ENCODE measurements around the gene HOXA9. TPM values are rescaled to one million over a fixed set of nuclear protein-coding genes. Genes with fewer than 3 reads are reported as not detected.

The HOXA9 gene
- total and polyA plus RNA-seq, 5 donors from 2014 or later = 0.20 to 1.1 TPM; not detected in 3

DNA sequence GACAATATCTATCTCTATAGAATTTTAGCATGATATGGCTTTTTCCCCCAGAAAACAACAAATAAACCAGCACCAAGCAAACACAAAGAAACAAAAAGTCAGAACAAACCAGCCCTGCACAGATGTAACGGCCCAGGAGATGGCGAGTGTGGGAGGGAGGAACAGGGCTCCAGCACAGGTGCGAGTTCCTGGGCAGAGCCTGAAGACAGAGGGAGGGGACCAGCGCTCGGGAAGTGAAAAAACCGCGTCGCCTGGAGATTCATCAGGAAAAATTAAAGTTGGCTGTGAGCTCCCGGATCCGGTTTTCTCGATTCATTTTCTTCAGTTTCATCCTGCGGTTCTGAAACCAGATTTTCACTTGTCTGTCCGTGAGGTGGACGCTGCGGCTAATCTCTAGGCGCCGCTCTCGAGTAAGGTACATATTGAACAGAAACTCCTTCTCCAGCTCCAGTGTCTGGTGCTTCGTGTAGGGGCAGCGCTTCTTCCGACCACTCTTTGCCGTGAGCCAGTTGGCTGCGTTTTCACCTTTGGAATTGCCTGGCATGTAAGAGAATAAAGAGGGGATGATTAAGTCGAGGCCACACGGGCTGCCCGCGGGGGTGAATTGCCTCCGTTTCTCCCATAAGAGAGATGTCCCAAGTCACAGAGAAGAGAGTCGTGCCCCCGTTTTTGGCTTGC lies 6.4 kb upstream of the HOXA9 start:
- no peaks in the 10 kb centered on the region for H3K36me3 ChIP-seq (ENCODE audit: control insufficient read depth, insufficient read depth, low read length)
- H3K4me1 ChIP-seq (ENCODE audit: control insufficient read depth, insufficient read depth, low read length, poor library complexity, severe bottlenecking) = peaks cover 48% of the 10 kb centered on the region
- Mint-ChIP-seq H3K4me3 (peak overlapping the region; percentile 67 to 82 (median 76)), H3K4me1 (peaks cover 10 to 46% (median 13%) of the 10 kb centered on the region in 4 donors), H3K27me3 (peaks cover 76% of the 10 kb centered on the region), H3K27ac (peak overlapping the region in 1 of 3 donors; percentile 79), H3K36me3 (no peaks in the 10 kb centered on the region), H3K9me3 (peaks cover 0 to 11% (median 0%) of the 10 kb centered on the region in 7 donors)
- H3K9me3 ChIP-seq (ENCODE audit: control insufficient read depth in 2 of 2, low read length in 2 of 2) = no peaks in the 10 kb centered on the region
- H3K27me3 ChIP-seq (ENCODE audit: control insufficient read depth, insufficient read depth, low read length) = peaks cover 50% of the 10 kb centered on the region
- H3K27ac ChIP-seq (ENCODE audit: insufficient read depth, low read length, poor library complexity, severe bottlenecking) = no peak overlapping the region
- H3K4me3 ChIP-seq (ENCODE audit: low read depth, low read length) = no peak overlapping the region
- DNase-seq = no peak
- ATAC-seq (ENCODE audit: low read depth in 2 of 2) = no peak

GRCh38 chr7:27171325-27171636 lies 5.9 kb upstream of the HOXA9 start:
- Mint-ChIP-seq H3K4me3 (peak overlapping the region; percentile 43 to 74 (median 59)), H3K27ac (no peak overlapping the region), H3K4me1 (peaks cover 10 to 49% (median 13%) of the 10 kb centered on the region in 4 donors), H3K27me3 (peaks cover 81% of the 10 kb centered on the region), H3K9me3 (peaks cover 0 to 11% (median 0%) of the 10 kb centered on the region in 7 donors), H3K36me3 (no peaks in the 10 kb centered on the region)
- H3K9me3 ChIP-seq (ENCODE audit: control insufficient read depth in 2 of 2, low read length in 2 of 2) = no peaks in the 10 kb centered on the region
- peaks cover 52% of the 10 kb centered on the region for H3K4me1 ChIP-seq (ENCODE audit: control insufficient read depth, insufficient read depth, low read length, poor library complexity, severe bottlenecking)
- H3K36me3 ChIP-seq (ENCODE audit: control insufficient read depth, insufficient read depth, low read length) = no peaks in the 10 kb centered on the region
- ATAC-seq (ENCODE audit: low read depth in 2 of 2) = no peak
- no peak overlapping the region for H3K4me3 ChIP-seq (ENCODE audit: low read depth, low read length)
- H3K27me3 ChIP-seq (ENCODE audit: control insufficient read depth, insufficient read depth, low read length) = peaks cover 50% of the 10 kb centered on the region
- H3K27ac ChIP-seq (ENCODE audit: insufficient read depth, low read length, poor library complexity, severe bottlenecking) = no peak overlapping the region
- no peak for DNase-seq

DNA sequence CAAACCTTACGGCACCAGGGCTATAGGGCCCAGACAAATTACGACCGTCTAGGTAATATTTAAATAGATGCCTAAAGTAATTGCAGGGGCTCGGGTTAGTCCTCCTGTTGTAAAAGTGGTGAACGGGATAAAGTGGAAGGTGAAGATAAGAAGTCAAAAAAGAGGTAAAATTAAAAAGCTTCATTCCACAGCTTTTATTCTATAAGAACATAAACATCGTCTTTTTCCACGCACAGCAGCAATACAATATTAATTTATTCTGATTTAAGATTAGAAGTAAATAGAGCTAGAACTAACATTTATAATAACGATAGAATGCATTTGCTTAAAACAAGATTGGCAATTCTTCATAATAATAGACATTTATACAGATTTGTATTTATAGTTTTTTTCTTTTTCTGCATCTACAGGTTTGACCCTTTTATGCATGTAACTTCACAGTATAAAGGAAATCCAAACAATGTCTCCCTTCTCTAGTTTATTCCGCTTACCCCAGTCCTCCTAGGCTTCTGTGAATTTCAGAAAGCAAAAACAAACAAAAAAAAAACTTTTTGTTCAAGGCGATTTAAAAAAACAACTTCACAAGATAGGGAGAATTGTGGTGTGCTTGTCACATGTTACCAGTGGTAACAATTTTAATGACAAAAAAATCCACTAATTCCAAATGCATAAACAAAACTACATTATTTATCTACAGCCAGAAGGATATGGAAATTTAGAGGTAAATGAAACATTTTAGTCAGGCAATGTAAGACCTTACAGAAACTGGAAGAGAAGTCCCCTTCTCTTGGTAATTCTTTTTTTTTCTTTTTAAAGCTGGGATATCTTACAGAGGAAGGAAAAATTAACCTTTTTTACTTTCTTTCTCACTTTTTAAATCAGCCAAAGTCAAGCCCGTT lies 5.3 kb upstream of the HOXA9 start:
- peaks cover 10 to 52% (median 16%) of the 10 kb centered on the region in 4 donors for H3K4me1 Mint-ChIP-seq

DNA sequence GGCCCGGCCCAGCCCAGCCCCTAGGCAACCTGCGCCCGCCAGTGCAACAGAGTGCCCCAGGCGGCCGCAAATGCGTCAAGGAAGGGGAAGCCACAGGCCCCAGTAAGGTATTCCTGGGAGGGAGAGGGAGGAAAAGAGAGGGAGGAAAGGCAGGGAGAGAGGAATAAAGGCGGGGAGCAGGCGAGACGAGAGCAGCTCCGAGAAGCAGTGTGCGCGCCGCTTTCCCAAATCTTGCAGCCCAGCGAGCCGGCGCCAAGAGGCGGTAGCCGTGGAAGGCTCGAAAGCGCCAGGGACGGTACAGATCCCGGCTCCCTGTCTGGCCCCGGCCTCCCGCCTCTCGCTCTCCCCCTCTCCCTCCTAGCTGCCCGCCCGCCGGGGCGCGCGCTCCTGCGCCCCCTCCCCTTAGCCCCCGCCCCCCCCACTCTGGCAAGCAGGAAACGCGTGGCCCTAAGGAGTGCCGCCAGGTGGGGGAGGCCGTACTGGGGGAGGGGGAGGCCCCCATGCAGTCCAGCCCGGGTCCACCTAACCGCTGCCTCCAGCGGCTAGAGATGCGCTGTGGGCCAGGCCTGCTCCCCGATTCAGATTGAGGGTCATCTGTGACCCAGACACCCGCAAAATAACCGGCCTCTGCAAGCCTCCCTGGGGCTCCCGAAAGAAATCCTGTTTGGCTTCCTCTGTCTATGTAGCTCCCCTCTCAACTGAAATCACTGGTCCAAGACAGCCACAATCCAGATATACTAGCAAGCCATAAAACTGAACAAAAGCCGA lies 4.5 kb upstream of the HOXA9 start:
- H3K27me3 ChIP-seq (ENCODE audit: control insufficient read depth, insufficient read depth, low read length) = peaks cover 46% of the 10 kb centered on the region
- ATAC-seq (ENCODE audit: low read depth in 2 of 2) (no peak), DNase-seq (no peak)
- peak overlapping the region in 1 of 3 donors; percentile 87 for H3K27ac Mint-ChIP-seq
- no peak overlapping the region for H3K27ac ChIP-seq (ENCODE audit: insufficient read depth, low read length, poor library complexity, severe bottlenecking)
- H3K4me3 Mint-ChIP-seq = peak overlapping the region in 3 of 4 donors; percentile 26 to 79 (median 33)
- no peaks in the 10 kb centered on the region for H3K36me3 Mint-ChIP-seq
- no peak overlapping the region for H3K4me3 ChIP-seq (ENCODE audit: low read depth, low read length)
- H3K4me1 Mint-ChIP-seq = peaks cover 10 to 55% (median 18%) of the 10 kb centered on the region in 4 donors
- peaks cover 81% of the 10 kb centered on the region for H3K27me3 Mint-ChIP-seq
- peaks cover 0 to 15% (median 0%) of the 10 kb centered on the region in 7 donors for H3K9me3 Mint-ChIP-seq
- H3K4me1 ChIP-seq (ENCODE audit: control insufficient read depth, insufficient read depth, low read length, poor library complexity, severe bottlenecking) = peaks cover 67% of the 10 kb centered on the region
- no peaks in the 10 kb centered on the region for H3K36me3 ChIP-seq (ENCODE audit: control insufficient read depth, insufficient read depth, low read length)
- no peaks in the 10 kb centered on the region for H3K9me3 ChIP-seq (ENCODE audit: control insufficient read depth in 2 of 2, low read length in 2 of 2)

More for the DNA sequence above, 5.3 kb upstream of the HOXA9 start:
- Mint-ChIP-seq H3K27me3 (peaks cover 81% of the 10 kb centered on the region), H3K4me3 (peak overlapping the region in 3 of 4 donors; percentile 67 to 79 (median 74)), H3K36me3 (no peaks in the 10 kb centered on the region), H3K9me3 (peaks cover 0 to 14% (median 0%) of the 10 kb centered on the region in 7 donors), H3K27ac (peak overlapping the region in 1 of 3 donors; percentile 87)
- Histone ChIP-seq H3K9me3 (ENCODE audit: control insufficient read depth in 2 of 2, low read length in 2 of 2) (no peaks in the 10 kb centered on the region), H3K27me3 (ENCODE audit: control insufficient read depth, insufficient read depth, low read length) (peaks cover 51% of the 10 kb centered on the region), H3K27ac (ENCODE audit: insufficient read depth, low read length, poor library complexity, severe bottlenecking) (no peak overlapping the region), H3K4me1 (ENCODE audit: control insufficient read depth, insufficient read depth, low read length, poor library complexity, severe bottlenecking) (peaks cover 58% of the 10 kb centered on the region), H3K36me3 (ENCODE audit: control insufficient read depth, insufficient read depth, low read length) (no peaks in the 10 kb centered on the region), H3K4me3 (ENCODE audit: low read depth, low read length) (no peak overlapping the region)
- DNase-seq (no peak), ATAC-seq (ENCODE audit: low read depth in 2 of 2) (no peak)

DNA sequence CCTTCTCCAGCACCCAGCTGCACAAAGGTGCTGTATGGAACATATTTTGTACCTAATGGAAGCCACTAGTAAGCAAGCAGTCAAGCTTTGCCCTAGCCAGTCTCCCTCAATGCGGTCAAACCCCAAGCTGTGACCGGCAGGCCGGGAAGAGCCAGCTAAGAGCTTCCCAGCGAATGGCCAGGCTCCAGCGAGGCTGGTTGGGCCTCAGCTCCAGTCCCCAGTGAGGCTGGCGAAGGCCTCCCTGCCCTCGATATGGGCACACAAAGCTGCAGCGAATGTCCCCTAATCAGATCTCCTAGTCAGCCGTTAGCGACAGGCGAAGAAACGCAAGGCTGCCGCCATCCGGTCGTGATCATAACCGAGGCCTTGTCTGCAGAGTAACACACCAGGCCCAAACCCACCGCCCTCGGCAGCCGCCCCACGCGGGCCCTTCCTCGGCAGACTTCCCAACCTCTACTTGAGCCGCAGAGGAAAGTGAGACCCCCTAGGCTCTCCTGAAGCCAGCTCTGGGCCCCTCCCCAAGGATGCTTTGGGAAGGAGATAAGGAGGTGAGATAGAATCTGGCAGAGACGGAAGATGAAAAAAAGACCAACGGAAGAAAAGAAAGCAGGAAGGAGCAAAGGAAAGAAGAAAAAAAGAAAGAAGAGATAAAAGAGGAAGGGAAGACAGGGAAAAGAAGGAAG lies 3.1 kb upstream of the HOXA9 start:
- peaks cover 10 to 58% (median 18%) of the 10 kb centered on the region in 4 donors for H3K4me1 Mint-ChIP-seq
- no peaks in the 10 kb centered on the region for H3K36me3 Mint-ChIP-seq
- H3K27me3 Mint-ChIP-seq = peaks cover 86% of the 10 kb centered on the region
- Histone ChIP-seq H3K36me3 (ENCODE audit: control insufficient read depth, insufficient read depth, low read length) (no peaks in the 10 kb centered on the region), H3K27me3 (ENCODE audit: control insufficient read depth, insufficient read depth, low read length) (peaks cover 50% of the 10 kb centered on the region), H3K4me1 (ENCODE audit: control insufficient read depth, insufficient read depth, low read length, poor library complexity, severe bottlenecking) (peaks cover 62% of the 10 kb centered on the region), H3K9me3 (ENCODE audit: control insufficient read depth in 2 of 2, low read length in 2 of 2) (no peaks in the 10 kb centered on the region), H3K27ac (ENCODE audit: insufficient read depth, low read length, poor library complexity, severe bottlenecking) (no peak overlapping the region), H3K4me3 (ENCODE audit: low read depth, low read length) (no peak overlapping the region)
- no peak for ATAC-seq (ENCODE audit: low read depth in 2 of 2)
- H3K27ac Mint-ChIP-seq = no peak overlapping the region
- H3K9me3 Mint-ChIP-seq = peaks cover 0 to 15% (median 0%) of the 10 kb centered on the region in 7 donors
- DNase-seq = peak in 1 of 3 donors; percentile 41
- H3K4me3 Mint-ChIP-seq = peak overlapping the region; percentile 8 to 81 (median 56)

GRCh38 chr7:27167916-27168264 lies 2.6 kb upstream of the HOXA9 start:
- DNase-seq = no peak

More at GRCh38 chr7:27167916-27168264, 2.6 kb upstream of the HOXA9 start:
- peak overlapping the region; percentile 8 to 37 (median 22) for H3K4me3 Mint-ChIP-seq
- Histone ChIP-seq H3K9me3 (ENCODE audit: control insufficient read depth in 2 of 2, low read length in 2 of 2) (no peaks in the 10 kb centered on the region), H3K4me1 (ENCODE audit: control insufficient read depth, insufficient read depth, low read length, poor library complexity, severe bottlenecking) (peaks cover 56% of the 10 kb centered on the region), H3K27me3 (ENCODE audit: control insufficient read depth, insufficient read depth, low read length) (peaks cover 54% of the 10 kb centered on the region), H3K36me3 (ENCODE audit: control insufficient read depth, insufficient read depth, low read length) (no peaks in the 10 kb centered on the region), H3K27ac (ENCODE audit: insufficient read depth, low read length, poor library complexity, severe bottlenecking) (no peak overlapping the region), H3K4me3 (ENCODE audit: low read depth, low read length) (no peak overlapping the region)
- H3K27ac Mint-ChIP-seq = no peak overlapping the region
- H3K36me3 Mint-ChIP-seq = no peaks in the 10 kb centered on the region
- H3K4me1 Mint-ChIP-seq = peaks cover 10 to 56% (median 18%) of the 10 kb centered on the region in 4 donors
- peaks cover 0 to 15% (median 0%) of the 10 kb centered on the region in 7 donors for H3K9me3 Mint-ChIP-seq
- no peak for ATAC-seq (ENCODE audit: low read depth in 2 of 2)
- H3K27me3 Mint-ChIP-seq = peaks cover 91% of the 10 kb centered on the region

Data from CD4-positive, CD25-positive, alpha-beta regulatory T cell (primary cell).